Fibroblast of mammary gland (primary cell): Measurements from ENCODE around the gene RCBTB1.
"Not testable (repeated sequence)": the region's sequence is repeated elsewhere in the genome, so short reads cannot be mapped to it uniquely, and the experiment has no call there.

Source experiments
- DNase-seq: peaks from one replicate; pipeline ENCODE4 v3.0.0-alpha.2; 2010; ENCODE audit warnings: low read depth
- H3K4me3 ChIP-seq: 2 replicates; pipeline ENCODE4 v1.5.1; 2011; ENCODE audit warnings: low read depth, mild to moderate bottlenecking, low read length, moderate library complexity; ENCODE audit not compliant: control insufficient read depth
- TF ChIP-seq, protein P1 (sequence below): conservative IDR thresholded peaks from 2 replicates; pipeline ENCODE4 v1.5.1; 2011; ENCODE audit warnings: low read depth, low read length, inconsistent platforms; ENCODE audit not compliant: control insufficient read depth, insufficient read depth

The RCBTB1 gene

DNA sequence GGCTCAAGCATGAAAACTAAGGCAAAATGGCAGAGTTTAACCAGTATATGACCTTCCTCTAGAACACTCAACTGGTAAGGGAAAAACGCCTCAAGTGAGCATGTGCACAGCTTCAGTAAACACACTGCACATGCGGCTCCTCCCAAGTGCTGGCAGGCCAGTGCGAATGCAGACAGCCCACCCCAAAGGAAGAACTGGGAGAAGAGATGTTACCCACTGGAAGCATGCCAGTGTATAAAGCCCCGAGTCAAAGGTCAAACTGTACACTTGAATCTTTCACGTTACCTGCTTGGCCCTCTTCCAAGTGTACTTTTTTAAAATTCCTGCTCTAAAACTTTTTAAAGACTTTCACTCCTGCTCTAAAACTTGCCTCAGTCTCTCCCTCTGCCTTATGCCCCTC is 19.2 kb upstream of the RCBTB1 start:
- TF ChIP-seq, protein P1, sequence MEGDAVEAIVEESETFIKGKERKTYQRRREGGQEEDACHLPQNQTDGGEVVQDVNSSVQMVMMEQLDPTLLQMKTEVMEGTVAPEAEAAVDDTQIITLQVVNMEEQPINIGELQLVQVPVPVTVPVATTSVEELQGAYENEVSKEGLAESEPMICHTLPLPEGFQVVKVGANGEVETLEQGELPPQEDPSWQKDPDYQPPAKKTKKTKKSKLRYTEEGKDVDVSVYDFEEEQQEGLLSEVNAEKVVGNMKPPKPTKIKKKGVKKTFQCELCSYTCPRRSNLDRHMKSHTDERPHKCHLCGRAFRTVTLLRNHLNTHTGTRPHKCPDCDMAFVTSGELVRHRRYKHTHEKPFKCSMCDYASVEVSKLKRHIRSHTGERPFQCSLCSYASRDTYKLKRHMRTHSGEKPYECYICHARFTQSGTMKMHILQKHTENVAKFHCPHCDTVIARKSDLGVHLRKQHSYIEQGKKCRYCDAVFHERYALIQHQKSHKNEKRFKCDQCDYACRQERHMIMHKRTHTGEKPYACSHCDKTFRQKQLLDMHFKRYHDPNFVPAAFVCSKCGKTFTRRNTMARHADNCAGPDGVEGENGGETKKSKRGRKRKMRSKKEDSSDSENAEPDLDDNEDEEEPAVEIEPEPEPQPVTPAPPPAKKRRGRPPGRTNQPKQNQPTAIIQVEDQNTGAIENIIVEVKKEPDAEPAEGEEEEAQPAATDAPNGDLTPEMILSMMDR = no peak
- DNase-seq = no peak
- no peak overlapping the region for H3K4me3 ChIP-seq

DNA sequence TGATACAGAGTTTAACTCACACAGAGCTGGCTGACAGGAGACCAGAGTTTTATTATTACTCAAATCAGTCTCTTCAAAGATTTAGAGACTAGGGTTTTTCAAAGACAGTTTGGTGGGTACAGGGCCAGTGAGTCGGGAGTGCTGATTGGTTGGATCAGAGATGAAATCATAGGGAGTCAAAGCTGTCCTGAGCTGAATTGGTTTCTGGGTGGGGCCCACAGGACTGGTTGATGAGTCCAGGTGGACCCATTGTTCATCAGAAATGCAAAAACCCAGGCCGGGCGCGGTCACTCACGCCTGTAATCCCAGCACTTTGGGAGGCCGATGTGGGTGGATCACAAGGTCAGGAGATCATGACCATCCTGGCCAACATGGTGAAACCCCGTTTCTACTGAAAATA is 17.3 kb upstream of the RCBTB1 start:
- DNase-seq = not testable (repeated sequence)

DNA sequence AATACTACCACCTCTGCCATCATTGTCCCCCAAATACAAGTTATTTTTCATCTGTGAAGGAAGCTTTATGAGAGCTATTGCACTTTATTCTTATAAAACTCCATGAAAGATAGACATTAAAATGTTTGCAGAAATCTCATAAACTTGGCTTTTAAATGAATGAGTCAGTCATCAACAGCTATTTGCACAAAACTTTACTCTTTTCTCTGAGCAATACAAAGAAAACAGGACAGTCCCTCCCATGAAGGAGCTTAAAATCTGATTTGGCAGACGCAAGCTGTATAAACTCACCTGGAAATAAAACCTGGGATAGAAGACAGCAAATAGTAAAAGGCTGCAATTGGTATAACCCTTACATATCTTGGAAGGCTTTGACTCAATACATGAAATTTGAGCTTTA is 16.6 kb upstream of the RCBTB1 start:
- TF ChIP-seq, protein P1 = no peak
- no peak for DNase-seq

More for the DNA sequence above, 17.3 kb upstream of the RCBTB1 start:
- not testable (repeated sequence) for H3K4me3 ChIP-seq

DNA sequence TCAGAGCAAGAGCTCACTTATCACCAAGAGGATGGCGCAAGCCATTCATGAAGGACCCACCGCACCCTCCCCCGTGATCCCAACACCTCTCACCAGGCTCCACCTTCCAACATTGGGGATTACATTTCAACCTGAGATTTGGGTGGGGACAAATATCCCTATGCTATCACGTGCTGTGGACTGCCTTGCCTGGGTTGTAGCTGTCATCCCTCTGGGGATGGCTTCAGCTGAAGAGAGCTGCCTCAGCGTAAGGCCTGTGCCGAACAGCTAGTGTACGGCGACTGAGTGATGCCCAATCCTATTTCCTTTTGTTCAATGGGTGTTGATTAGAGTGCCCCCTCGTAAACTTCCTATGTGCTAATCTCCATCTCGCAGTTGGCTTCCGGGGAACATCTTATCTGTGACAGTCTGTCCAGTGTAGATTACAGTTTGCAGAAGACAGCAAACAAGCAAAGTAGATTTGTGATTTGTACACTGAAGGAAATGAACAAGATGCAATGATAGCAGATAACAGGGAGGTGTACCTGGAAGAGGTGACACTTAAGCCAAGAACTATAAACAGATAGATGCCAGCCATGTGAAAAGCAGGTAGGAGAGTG is 11.8 kb upstream of the RCBTB1 start:
- TF ChIP-seq, protein P1 = no peak
- no peak overlapping the region for H3K4me3 ChIP-seq
- no peak for DNase-seq

More for the DNA sequence above, 16.6 kb upstream of the RCBTB1 start:
- no peak overlapping the region for H3K4me3 ChIP-seq

DNA sequence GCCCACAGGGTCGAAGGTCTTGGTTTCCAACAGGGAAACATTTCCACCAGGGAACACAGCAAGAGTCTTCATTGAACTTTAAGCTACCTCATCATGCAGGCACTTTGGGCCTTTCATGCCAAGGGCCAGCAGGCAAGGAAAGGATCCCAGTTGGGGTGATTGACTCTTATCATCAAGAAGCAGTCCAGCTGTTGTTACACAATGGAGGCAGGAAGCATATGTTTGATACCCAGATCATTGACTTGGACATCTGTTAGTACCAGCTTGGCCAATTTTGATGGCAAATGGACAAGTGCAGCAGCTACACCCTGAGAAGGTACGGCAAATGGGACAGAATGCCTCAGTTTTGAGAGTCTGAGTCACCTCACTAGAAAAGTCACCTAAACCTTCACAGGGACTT is 10.9 kb upstream of the RCBTB1 start:
- TF ChIP-seq, protein P1 = no peak
- H3K4me3 ChIP-seq = no peak overlapping the region
- DNase-seq = no peak

DNA sequence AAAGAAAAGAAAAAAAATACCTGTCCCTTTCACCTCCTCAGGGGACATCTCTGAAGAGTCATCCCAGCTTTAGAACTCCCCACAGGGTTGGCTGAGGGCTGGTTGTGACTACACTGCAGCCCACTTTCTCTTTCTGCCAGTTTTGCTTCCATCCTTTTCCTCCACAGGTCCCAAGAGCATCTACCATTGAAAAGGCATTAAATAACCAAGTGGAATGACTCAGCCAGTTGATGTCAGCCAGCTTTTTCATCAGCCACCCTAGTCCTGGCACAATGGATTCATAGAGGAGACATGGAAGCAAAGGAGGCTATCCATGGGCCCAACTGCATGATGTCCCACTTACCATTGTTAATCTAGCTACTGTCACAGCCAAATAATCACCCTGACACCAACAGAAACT is 9.2 kb upstream of the RCBTB1 start:
- DNase-seq = peak; percentile 49
- no peak overlapping the region for H3K4me3 ChIP-seq
- TF ChIP-seq, protein P1 = no peak

DNA sequence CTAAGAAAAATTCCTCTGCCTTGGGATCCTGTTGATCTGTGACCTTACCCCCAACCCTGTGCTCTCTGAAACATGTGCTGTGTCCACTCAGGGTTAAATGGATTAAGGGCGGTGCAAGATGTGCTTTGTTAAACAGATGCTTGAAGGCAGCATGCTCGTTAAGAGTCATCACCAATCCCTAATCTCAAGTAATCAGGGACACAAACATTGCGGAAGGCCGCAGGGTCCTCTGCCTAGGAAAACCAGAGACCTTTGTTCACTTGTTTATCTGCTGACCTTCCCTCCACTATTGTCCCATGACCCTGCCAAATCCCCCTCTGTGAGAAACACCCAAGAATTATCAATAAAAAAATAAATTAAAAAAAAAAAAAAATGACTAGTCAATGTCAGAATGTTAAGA is 8.5 kb upstream of the RCBTB1 start:
- H3K4me3 ChIP-seq, DNase-seq: not testable (repeated sequence)

DNA sequence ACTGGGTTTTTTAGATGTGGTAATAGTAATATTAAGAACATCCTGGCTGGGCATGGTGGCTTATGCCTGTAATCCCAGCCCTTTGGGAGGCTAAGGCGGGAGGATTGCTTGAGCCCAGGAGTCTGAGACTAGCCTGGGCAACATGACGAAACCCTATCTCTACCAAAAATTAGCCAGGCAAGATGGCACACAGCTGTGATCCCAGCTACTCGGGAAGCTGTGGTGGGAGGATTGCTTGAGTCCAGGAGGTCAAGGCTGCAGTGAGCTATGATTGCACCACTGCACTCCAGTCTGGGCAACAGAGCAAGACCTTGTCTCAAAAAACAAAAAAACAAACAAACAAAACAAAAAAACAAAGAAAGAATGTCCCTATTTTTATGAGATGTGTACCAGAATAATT is 5.4 kb upstream of the RCBTB1 start:
- not testable (repeated sequence) for DNase-seq, H3K4me3 ChIP-seq

DNA sequence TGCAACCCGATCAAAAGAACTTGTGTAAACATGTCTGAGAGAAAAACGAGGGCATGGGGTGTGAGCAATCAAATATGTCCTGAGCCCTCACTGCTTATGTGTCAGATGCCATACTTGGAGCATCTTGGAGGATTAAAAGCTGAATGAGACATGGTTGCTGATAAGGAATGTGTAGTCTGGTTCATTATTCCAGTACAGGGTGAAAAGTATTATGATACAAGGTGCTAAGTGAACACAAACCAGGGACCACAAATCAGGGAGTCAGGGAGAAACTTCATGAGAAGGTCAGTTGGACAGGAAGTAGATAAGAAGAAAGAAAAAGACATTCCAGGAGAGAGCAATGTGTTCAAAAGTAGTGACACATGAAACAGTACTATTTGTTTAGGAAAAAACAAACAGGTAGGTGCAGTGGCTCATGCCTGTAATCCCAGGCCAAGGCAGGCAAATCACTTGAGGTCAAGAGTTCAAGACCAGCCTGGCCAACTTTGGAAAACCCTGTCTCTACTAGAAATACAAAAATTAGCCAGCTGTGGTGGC is 2.0 kb upstream of the RCBTB1 start:
- DNase-seq = peak; percentile 41
- no peak overlapping the region for H3K4me3 ChIP-seq
- TF ChIP-seq, protein P1 = no peak
